Activated CD4-positive, alpha-beta memory T cell treated with anti-CD3 and anti-CD28 coated beads for 36 hours (primary cell): ENCODE measurements around the gene VAMP3. TPM values are rescaled to one million over a fixed set of nuclear protein-coding genes. Genes with fewer than 3 reads are reported as not detected.

Source experiments
- CTCF ChIA-PET: fragments of 350-600 bp; sonication (Branson Sonifier 250); formaldehyde crosslinking; loops from one replicate; lab custom pipeline; 2021; ENCODE audit warnings: antibody characterized with exemption, inconsistent platforms; lab: Charles Lee
- POLR2A ChIA-PET: fragments of 350-600 bp; sonication (Branson Sonifier 250); formaldehyde crosslinking; loops from one replicate; lab custom pipeline; 2021; ENCODE audit warnings: antibody characterized with exemption; lab: Charles Lee
- DNase-seq: peaks from one replicate; pipeline ENCODE4 v3.0.0-alpha.2; 2020
- H3K27ac Mint-ChIP-seq: one replicate; pipeline ENCODE4 v1.8.0; 2021; ENCODE audit warnings: mixed read lengths
- H3K27me3 Mint-ChIP-seq: one replicate; pipeline ENCODE4 v1.8.0; 2021; ENCODE audit warnings: mixed read lengths
- H3K36me3 Mint-ChIP-seq: one replicate; pipeline ENCODE4 v1.8.0; 2021; ENCODE audit warnings: mixed read lengths
- H3K4me1 Mint-ChIP-seq: one replicate; pipeline ENCODE4 v1.8.0; 2021; ENCODE audit warnings: low read depth, mixed read lengths
- H3K4me3 Mint-ChIP-seq: one replicate; pipeline ENCODE4 v1.8.0; 2021; ENCODE audit warnings: mild to moderate bottlenecking, mixed read lengths
- H3K9me3 Mint-ChIP-seq: one replicate; pipeline ENCODE4 v1.8.0; 2021; ENCODE audit warnings: mixed read lengths
- intact Hi-C: fragments of 100-400 bp; cut with micrococcal nuclease; formaldehyde crosslinking; loops from one replicate; pipeline ENCODE4 v1.15.1; 2023
- total RNA-seq, 2 experiments: library from RNA; stranded (reverse); gene quantifications; one replicate each; pipeline ENCODE4 v1.2.3, GENCODE V29; 2021

The VAMP3 gene
- total RNA-seq, 2 experiments from 2014 or later: 19.9 to 21.8 TPM

- Mint-ChIP-seq H3K9me3 (no peaks in the 10 kb centered on the region), H3K27me3 (peaks cover 5% of the 10 kb centered on the region), H3K4me1 (peaks cover 23% of the 10 kb centered on the region), H3K36me3 (peaks cover 6% of the 10 kb centered on the region), H3K4me3 (no peak overlapping the region), H3K27ac (no peak overlapping the region)
- DNase-seq: no peak
- ChIA-PET CTCF (interaction anchor here (0.7 to 2.6 kb wide), 4 partner anchors 16 to 170 kb away, joined by 3 to 22 read pairs (median 3); no protein-coding TSS in a partner anchor), POLR2A (no interaction called here)
- intact Hi-C loops: no loop called here
These were observed 2.5 kb upstream of the VAMP3 start for GRCh38 chr1:7768583-7768982.

- no peak for DNase-seq
- Mint-ChIP-seq H3K27me3 (peaks cover 5% of the 10 kb centered on the region), H3K4me1 (peaks cover 32% of the 10 kb centered on the region), H3K36me3 (peaks cover 12% of the 10 kb centered on the region), H3K4me3 (peak overlapping the region; percentile 5), H3K27ac (no peak overlapping the region), H3K9me3 (no peaks in the 10 kb centered on the region)
- ChIA-PET POLR2A (no interaction called here), CTCF (interaction anchor here (1.1 to 2.6 kb wide), 3 partner anchors 17 to 1068 kb away, joined by 3 to 22 read pairs (median 3); partner anchors contain the start of gene DNAJC11)
- intact Hi-C loops: no loop called here
These were observed 1.3 kb upstream of the VAMP3 start for GRCh38 chr1:7769673-7770412.

GRCh38 chr1:7770669-7770996 is 463 bp upstream of the VAMP3 start:
- DNase-seq: no peak

GRCh38 chr1:7771823-7772299 is 765 bp downstream of the VAMP3 start:
- no peak for DNase-seq
- Mint-ChIP-seq H3K4me3 (peak overlapping the region; percentile 82), H3K36me3 (peaks cover 20% of the 10 kb centered on the region), H3K4me1 (peaks cover 41% of the 10 kb centered on the region), H3K9me3 (no peaks in the 10 kb centered on the region), H3K27me3 (peaks cover 5% of the 10 kb centered on the region), H3K27ac (peak overlapping the region; percentile 34)
- intact Hi-C loops: loop anchor here (1.0 kb wide), 1 partner anchor 12 kb away; the partner anchor contains the start of gene PER3
- POLR2A ChIA-PET: interaction anchor here (1.0 kb wide), 1 partner anchor 8 kb away, joined by 3 read pairs; no protein-coding TSS in a partner anchor
- CTCF ChIA-PET: interaction anchor here (0.8 to 1.7 kb wide), 3 partner anchors 20 to 103 kb away, joined by 3 to 14 read pairs (median 3); no protein-coding TSS in a partner anchor

More at GRCh38 chr1:7770669-7770996, 463 bp upstream of the VAMP3 start:
- Mint-ChIP-seq H3K4me3 (peak overlapping the region; percentile 79), H3K27ac (peak overlapping the region; percentile 67), H3K4me1 (peaks cover 36% of the 10 kb centered on the region), H3K27me3 (peaks cover 5% of the 10 kb centered on the region), H3K9me3 (no peaks in the 10 kb centered on the region), H3K36me3 (peaks cover 14% of the 10 kb centered on the region)
- intact Hi-C loops: no loop called here
- CTCF ChIA-PET: interaction anchor here (1.7 kb wide), 1 partner anchor 19 kb away, joined by 14 read pairs; no protein-coding TSS in a partner anchor
- POLR2A ChIA-PET: no interaction called here

- ChIA-PET POLR2A (interaction anchor here (0.6 kb wide), 1 partner anchor 126 kb away, joined by 3 read pairs; no protein-coding TSS in a partner anchor), CTCF (no interaction called here)
- intact Hi-C loops: no loop called here
- no peak for DNase-seq
- H3K36me3 Mint-ChIP-seq: peaks cover 38% of the 10 kb centered on the region
- H3K4me3 Mint-ChIP-seq: no peak overlapping the region
- no peak overlapping the region for H3K27ac Mint-ChIP-seq
- H3K4me1 Mint-ChIP-seq: peaks cover 35% of the 10 kb centered on the region
- no peaks in the 10 kb centered on the region for H3K9me3 Mint-ChIP-seq
- H3K27me3 Mint-ChIP-seq: no peaks in the 10 kb centered on the region
These were observed 6.5 kb downstream of the VAMP3 start for GRCh38 chr1:7777591-7777990.

GRCh38 chr1:7778133-7778628 is 7.1 kb downstream of the VAMP3 start:
- Mint-ChIP-seq H3K36me3 (peaks cover 35% of the 10 kb centered on the region), H3K9me3 (no peaks in the 10 kb centered on the region), H3K4me3 (no peak overlapping the region), H3K27ac (no peak overlapping the region), H3K27me3 (no peaks in the 10 kb centered on the region), H3K4me1 (peaks cover 35% of the 10 kb centered on the region)
- DNase-seq: no peak
- CTCF ChIA-PET: no interaction called here
- POLR2A ChIA-PET: interaction anchor here (0.6 kb wide), 1 partner anchor 126 kb away, joined by 3 read pairs; no protein-coding TSS in a partner anchor
- intact Hi-C loops: no loop called here

- Mint-ChIP-seq H3K4me1 (peaks cover 18% of the 10 kb centered on the region), H3K9me3 (no peaks in the 10 kb centered on the region), H3K27ac (no peak overlapping the region), H3K4me3 (no peak overlapping the region), H3K36me3 (peaks cover 23% of the 10 kb centered on the region), H3K27me3 (no peaks in the 10 kb centered on the region)
- POLR2A ChIA-PET: no interaction called here
- intact Hi-C loops: loop anchor here (10.0 kb wide), 1 partner anchor 124 kb away; no protein-coding TSS in a partner anchor
- CTCF ChIA-PET: no interaction called here
- DNase-seq: no peak
These were observed 9.9 kb downstream of the VAMP3 start for GRCh38 chr1:7780976-7781375.

GRCh38 chr1:7781501-7781900 is 10.4 kb downstream of the VAMP3 start:
- H3K9me3 Mint-ChIP-seq: no peaks in the 10 kb centered on the region
- CTCF ChIA-PET: interaction anchor here (0.7 to 1.5 kb wide), 2 partner anchors 28 to 736 kb away, joined by 3 to 5 read pairs; no protein-coding TSS in a partner anchor
- POLR2A ChIA-PET: no interaction called here
- no peak for DNase-seq
- H3K27ac Mint-ChIP-seq: no peak overlapping the region
- intact Hi-C loops: loop anchor here (10.0 kb wide), 1 partner anchor 123 kb away; no protein-coding TSS in a partner anchor
- H3K4me1 Mint-ChIP-seq: peaks cover 17% of the 10 kb centered on the region
- H3K27me3 Mint-ChIP-seq: no peaks in the 10 kb centered on the region
- H3K36me3 Mint-ChIP-seq: peaks cover 21% of the 10 kb centered on the region
- no peak overlapping the region for H3K4me3 Mint-ChIP-seq

GRCh38 chr1:7781923-7782495 is 10.9 kb downstream of the VAMP3 start:
- DNase-seq: no peak
- intact Hi-C loops: loop anchor here (10.0 kb wide), 1 partner anchor 123 kb away; no protein-coding TSS in a partner anchor
- ChIA-PET POLR2A (no interaction called here), CTCF (interaction anchor here (0.7 to 1.5 kb wide), 2 partner anchors 29 to 737 kb away, joined by 3 to 5 read pairs; no protein-coding TSS in a partner anchor)
- Mint-ChIP-seq H3K27ac (no peak overlapping the region), H3K4me3 (no peak overlapping the region), H3K4me1 (peaks cover 17% of the 10 kb centered on the region), H3K27me3 (no peaks in the 10 kb centered on the region), H3K36me3 (peaks cover 18% of the 10 kb centered on the region), H3K9me3 (no peaks in the 10 kb centered on the region)

- Mint-ChIP-seq H3K4me1 (peaks cover 19% of the 10 kb centered on the region), H3K27me3 (no peaks in the 10 kb centered on the region), H3K36me3 (peaks cover 10% of the 10 kb centered on the region), H3K4me3 (peak overlapping the region; percentile 65), H3K9me3 (no peaks in the 10 kb centered on the region), H3K27ac (no peak overlapping the region)
- POLR2A ChIA-PET: interaction anchor here (0.6 kb wide), 1 partner anchor 49 kb away, joined by 3 read pairs; no protein-coding TSS in a partner anchor
- CTCF ChIA-PET: no interaction called here
- peak; percentile 49 for DNase-seq
- intact Hi-C loops: loop anchor here (10.0 kb wide), 1 partner anchor 122 kb away; no protein-coding TSS in a partner anchor
These were observed 12.1 kb downstream of the VAMP3 start for GRCh38 chr1:7783178-7783711.

- Mint-ChIP-seq H3K9me3 (no peaks in the 10 kb centered on the region), H3K27ac (no peak within 1 kb of the TSS), H3K4me3 (peak within 1 kb of the TSS; percentile 65), H3K36me3 (peaks cover 9% of the 10 kb centered on the region), H3K27me3 (no peaks in the 10 kb centered on the region), H3K4me1 (peaks cover 19% of the 10 kb centered on the region)
- CTCF ChIA-PET: no interaction called here
- intact Hi-C loops: loop anchor here (1.0 to 10.0 kb wide), 2 partner anchors 13 to 121 kb away; partner anchors contain the start of gene VAMP3
- POLR2A ChIA-PET: interaction anchor here (0.6 kb wide), 1 partner anchor 48 kb away, joined by 3 read pairs; no protein-coding TSS in a partner anchor
- peak; percentile 91 for DNase-seq
These were observed 12.9 kb downstream of the VAMP3 start, which contains the start of gene PER3 for GRCh38 chr1:7783826-7784491. Gene PER3 (plus strand): TSS chr1:7784291. CDS start chr1:7784878, 587 bp downstream.
